Epithelial cell of prostate (primary cell): Measurements from ENCODE around the gene KANK4.
A peak's percentile ranks its signal among the peaks of the same experiment; 100 is the strongest.

Experiments
- DNase-seq: peaks from one replicate; pipeline ENCODE4 v3.0.0-alpha.2; 2011; ENCODE audit warnings: low read depth, low spot score
- H3K27ac ChIP-seq: fragments of 450-650 bp; 2 replicates; pipeline ENCODE4 v1.5.1; 2017; ENCODE audit warnings: mild to moderate bottlenecking

KANK4 gene

DNA sequence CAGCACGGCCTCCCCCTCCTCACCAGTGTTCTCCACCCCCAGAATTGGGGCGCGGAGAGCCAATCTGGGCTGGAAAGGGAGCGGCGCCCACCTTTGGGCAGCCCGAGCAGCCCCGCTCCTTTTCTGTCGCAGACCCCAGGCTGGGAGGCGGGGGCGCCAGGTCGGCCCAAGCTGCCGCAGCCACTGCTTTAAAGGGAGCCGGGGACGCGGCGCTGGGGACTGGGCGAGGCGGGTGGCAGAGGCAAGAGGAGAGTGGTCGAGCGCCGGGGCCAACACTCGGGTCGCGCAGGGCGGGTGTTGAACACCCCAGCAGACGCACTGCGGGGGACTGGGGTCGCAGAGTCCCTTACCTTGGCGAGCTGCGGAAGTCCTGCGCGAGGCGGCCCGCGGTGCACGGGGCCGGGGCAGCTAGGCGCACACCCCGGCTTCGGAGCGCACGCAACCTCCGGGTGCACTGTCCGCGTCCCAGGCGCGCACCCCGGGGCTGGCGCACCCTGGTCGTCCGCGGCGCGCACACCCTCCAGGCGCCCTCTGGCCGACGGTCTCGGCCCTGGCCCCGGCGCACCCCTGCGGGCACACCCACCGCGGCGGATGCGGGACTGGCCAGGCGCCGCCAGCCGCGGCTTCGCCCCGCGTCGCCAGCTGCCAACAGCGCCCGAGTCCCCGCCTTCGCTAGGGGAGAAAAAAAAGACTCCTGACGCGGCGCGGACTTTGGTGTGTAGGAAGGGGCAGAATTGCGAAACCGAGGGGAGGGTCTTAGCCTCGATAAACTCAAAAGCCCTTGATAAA lies at the start of gene KANK4:
Gene KANK4 (minus strand): TSS at position 679 of the 789 bp plus-strand sequence. CDS start 37,870 bp downstream, outside the sequence.
- DNase-seq = no peak
- no peak within 1 kb of the TSS for H3K27ac ChIP-seq

DNA sequence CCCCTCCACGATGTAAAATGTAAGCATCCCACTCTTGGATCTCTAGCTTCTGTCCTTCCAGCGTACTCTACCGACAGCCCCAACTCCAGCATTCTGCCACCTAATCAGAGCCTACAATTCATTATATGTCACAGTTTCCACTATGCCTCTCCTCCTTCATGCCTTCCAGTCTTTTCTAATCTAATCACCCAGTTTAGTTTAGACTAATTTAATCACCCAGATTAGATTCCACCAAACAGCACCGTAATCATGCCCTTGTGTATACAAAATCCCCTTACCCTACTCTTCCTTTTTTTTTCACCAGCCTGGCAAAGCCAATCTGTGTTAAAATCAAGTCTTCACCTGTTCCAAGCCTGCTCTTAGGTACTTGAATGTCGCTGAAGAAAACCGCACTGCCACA lies 49.8 kb upstream of the KANK4 start:
- no peak for DNase-seq
- H3K27ac ChIP-seq = no peak overlapping the region

DNA sequence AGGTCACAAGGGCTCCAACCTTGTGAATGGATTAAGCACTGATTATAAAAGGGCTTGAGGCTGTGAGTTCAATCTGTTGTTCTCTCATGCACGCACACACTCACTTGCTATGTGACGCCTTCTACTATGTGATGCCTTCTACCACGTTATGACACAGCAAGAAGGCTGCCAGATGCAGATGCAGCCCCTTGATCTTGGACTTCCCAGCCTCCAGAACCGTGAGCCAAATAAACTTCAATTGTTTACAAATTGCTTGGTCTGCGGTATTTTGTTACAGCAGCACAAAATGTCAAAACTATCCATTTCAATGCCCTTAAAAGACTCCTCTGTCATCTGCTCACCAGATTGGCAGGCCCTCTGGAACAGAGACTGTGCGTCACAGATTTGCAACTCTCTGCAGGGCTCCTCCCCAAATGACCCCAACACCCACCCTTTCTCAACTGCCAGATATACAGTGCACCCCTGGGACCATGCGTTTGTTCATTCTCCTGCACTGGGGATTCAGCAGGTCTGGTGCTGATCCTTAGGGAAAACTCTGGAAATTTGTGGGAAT lies 47.8 kb upstream of the KANK4 start:
- H3K27ac ChIP-seq = no peak overlapping the region
- no peak for DNase-seq

DNA sequence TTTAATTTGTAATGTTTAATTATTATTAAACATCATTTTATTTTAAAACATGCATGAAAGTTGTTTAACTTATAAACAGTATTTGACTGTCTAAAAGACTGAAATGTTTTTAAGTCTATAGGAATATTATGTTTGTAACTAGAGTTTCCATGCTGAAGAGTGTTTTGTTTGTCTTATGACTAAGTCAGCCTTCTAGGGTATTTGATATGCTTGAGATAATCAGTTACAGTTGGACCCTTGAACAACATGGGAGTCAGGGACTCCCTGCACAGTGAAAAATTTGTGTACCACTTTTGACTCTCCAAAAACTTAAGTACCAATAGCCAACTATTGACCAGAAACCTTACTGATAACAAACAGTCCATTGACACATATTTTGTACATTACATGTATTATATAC lies 45.5 kb upstream of the KANK4 start:
- H3K27ac ChIP-seq = no peak overlapping the region
- DNase-seq = no peak

DNA sequence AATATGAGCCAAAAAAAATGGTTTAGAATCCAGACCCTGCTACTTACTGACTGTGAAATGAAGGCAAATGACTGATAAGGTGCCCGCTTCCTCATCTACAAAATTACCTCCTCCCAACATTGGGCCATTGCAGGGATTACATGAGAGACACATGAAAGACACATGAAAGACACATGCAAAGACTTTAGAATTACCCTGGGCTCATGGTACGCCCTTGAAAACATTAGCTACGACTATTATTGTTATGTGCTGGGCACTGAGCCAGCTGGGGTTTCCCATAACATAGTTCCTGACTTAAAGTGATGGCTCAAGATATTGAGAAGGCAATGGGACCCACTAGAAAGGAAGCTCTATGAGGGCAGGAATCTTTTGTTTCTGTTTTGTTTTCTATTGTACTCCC lies 43.7 kb upstream of the KANK4 start:
- DNase-seq = no peak
- H3K27ac ChIP-seq = no peak overlapping the region

DNA sequence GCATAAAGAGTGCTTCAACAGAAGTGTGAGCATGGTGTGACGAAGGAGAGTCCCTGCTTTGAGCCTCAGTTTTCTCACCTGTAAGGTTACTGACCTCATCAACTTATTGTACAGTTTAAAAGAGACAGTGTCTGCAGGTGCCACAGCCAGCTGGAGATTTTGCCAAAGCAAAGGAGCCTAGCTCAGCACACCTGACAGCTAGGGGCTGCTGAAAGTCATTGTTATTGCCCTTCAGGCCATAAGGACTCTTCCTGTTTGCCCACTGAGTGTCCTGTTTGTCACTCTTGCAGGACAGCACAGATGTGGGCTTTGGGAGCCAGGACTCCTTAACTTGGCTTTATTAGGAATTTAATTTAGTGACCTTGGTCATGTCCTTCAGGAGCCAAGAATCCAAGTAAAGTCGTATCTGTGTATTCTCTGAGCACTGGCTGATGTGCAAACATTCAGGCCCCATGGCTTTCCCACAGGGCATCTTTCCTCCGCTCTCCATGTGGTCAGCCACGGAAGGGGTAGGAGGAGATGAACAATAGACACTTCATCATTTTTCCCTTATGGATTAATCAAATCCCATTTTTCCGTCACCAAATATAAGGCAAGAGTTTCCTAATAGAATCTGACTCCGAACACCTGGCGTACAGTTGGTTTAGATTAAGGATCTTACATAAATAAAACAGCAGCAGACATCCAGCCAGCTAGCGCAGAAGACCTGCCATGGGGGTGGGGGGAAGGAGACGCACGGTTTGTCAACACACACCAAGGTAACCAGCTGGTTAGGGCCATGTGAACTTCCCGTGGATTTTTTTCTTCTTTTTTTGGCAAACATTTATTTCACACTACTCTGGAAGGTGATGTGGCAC lies 43.1 kb upstream of the KANK4 start:
- H3K27ac ChIP-seq = no peak overlapping the region
- no peak for DNase-seq

DNA sequence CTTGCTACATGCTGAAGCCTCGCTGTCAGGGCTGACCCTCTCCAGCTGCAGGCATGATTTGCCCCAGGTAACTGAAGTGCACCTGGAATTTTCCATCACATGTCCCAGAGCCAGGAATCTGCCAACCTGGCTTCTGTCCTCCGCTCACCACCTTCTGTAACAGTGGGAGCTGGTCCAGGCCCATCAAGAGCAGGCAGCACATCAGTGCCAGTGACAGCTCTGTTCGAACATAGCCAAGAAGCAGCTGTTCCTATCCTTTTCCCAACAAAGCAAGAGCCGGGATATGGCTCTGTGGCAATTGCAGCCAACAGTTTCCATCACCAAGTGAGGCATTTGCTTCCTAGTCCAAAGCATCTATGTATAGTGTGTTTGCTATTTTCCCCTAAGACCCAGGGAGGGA lies 42.2 kb upstream of the KANK4 start:
- no peak overlapping the region for H3K27ac ChIP-seq
- no peak for DNase-seq

DNA sequence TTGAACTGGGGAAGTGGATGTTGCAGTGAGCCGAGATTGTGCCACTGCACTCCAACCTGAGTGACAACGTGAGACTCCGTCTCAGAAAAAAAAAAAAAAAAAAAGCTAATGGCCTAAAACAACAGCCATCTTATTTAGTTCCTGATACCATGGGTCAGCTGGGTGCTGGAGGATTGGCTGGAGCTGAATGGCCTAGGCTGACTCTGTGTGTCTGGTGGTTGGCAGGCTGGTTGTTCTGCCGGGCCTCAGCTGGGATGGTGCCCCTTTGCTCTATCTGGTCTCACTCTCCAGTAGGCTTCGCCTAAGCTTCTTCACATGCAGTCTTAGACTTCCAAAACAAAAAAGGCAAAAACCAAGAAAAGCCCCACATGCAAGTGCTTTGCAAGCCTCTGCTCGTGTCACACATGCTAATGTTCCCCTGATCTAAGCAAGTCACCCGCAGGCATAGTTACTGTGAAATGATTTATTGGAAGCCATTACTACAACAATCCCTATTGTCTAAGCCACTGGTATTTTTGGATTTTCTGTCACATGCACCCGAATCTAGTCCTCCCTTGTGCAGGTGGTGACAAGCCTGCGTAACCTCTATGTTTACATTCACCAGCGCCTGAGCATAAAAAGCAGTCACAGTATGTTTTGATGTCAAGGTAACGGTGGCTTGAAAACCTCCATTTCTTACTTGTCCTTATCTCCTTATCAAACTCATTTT lies 39.6 kb upstream of the KANK4 start:
- H3K27ac ChIP-seq = no peak overlapping the region
- no peak for DNase-seq

DNA sequence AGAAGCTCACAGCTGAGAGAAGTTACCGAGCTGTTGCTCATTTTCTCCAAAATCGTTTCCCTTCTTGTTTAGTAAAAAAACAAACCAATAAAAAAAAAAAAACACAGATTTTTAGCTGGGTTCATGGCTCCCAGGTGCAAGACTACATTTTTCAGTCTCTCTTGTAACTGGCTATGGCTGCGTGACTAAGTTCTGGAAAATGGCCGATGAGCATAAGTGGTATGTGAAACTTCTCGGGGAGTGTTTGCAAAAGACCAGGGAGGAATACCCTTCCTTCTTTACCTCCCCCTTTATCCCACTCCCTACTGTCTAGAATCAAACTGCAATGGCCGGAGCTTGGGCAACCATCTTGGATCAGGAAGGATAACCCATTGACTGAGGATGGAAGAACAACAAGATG lies 38.7 kb upstream of the KANK4 start:
- H3K27ac ChIP-seq = no peak overlapping the region
- no peak for DNase-seq

DNA sequence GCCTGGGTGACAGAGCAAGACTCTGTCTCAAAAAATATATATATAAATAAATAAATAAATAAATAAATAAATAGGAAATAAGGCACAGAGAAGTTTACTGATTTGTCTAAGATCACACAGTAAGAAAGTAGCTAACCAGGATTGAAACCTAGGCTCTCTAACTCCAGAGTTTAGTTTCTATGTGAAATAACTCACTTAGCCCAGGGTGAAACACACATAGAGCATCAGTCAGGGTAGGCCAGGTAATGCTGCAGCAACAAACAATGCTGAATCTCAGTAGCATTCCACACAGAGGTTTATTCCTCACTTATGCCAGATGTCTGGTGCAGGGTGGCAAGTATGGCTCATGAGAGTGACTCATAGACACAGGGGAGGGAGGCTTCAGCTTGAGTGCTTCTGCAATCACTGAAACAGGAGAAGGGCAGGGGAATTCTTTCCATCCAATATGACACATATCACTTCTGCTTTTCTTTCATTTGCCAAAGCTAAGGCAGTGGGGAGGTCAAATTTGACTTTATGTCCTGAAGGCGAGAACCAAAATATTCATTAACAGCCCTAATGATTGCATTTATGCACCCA lies 37.1 kb upstream of the KANK4 start:
- H3K27ac ChIP-seq = no peak overlapping the region
- DNase-seq = peak; percentile 70

DNA sequence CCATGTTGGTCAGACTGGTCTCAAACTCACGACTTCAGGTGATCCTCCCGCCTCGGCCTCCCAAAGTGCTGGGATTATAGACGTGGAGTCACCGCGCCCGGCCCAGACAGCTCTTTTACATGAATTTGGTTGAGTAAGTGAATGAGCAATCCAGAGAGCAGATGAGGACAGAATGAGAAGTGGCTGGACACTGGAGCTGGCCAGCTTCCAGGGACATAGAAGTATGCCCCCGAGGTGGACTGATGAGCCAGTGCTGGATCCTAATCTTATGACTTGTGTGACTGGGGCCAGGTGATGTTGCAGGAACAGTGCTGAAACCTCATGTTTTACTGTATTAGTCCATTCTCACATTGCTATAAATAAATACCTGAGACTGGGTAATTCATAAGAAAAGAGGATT lies 35.9 kb upstream of the KANK4 start:
- DNase-seq = no peak

DNA sequence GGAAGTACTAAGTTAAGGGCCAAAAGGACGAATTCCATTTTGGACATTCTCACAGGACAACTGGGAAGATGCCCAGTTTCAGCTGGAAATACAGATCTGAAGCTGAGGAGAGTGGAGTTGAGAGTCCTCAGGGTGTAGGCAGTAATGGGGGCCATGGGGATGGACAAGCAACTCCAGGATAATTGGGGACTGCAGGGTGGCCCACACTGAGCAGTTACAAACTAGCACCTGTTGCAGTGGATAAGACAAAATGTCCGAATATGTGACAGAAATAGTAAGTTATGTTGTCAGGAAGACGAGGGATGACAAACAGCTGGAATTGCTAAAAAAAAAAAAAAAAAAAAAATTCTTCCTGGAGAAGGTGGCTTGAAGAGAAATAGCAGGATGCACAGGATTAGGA lies 34.6 kb upstream of the KANK4 start:
- no peak for DNase-seq

More for the DNA sequence above, 35.9 kb upstream of the KANK4 start:
- H3K27ac ChIP-seq = no peak overlapping the region

DNA sequence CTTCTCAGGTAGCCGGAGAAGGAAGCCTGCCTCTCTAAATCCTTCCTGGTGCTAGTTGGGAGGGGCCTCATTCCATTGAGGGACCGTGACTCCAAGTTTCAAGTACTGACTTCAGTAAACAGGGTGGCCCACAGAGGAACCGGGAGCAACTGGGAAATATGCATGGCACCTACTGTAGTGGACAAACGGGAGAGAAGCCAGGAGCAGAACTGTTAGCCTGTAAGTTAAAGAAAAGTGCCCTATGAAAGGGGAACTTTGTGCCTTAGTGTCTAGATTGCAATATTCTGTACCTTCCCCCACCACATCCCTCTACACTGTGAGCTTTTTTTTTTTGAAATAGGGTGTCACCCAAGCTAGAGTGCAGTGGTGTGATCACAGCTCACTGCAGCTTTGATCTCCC lies 33.2 kb upstream of the KANK4 start:
- no peak for DNase-seq
- no peak overlapping the region for H3K27ac ChIP-seq

More for the DNA sequence above, 34.6 kb upstream of the KANK4 start:
- no peak overlapping the region for H3K27ac ChIP-seq

DNA sequence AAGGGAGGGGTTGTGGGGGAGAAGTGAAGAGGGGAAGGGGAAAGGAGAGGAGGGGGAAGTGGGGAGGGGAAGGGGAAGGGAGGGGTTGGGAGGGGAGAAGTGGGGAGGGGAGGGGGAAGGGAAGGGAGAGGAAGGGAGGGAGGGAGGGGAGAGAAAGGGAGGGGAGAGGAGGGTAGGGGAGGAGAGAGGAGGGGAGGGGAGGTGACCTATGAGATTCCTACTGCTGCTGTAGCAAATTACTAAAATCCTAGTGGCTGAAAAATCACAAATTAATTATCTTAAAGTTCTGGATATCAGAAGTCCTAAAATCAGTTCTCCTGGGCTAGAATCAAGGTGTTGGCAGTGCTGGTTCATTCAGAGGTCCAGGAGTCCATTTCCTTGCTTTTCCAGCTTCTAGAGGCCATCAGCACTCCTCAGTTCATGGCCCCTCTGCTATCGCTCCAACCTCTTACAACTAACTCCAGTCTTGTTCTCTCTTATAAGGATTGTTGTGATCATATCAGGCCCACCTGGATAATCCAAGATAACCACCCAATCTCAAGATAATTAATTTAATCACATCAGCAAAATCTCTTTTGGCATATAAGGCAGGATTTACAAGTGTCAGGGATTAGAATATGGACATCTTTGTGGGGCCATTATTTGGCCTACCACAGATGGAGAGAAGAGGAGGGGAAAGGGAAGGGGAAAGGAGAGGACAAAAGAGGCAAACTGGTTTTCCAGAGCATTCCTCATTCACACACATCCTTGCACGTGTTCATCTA lies 30.4 kb upstream of the KANK4 start:
- H3K27ac ChIP-seq = no peak overlapping the region
- DNase-seq = no peak

DNA sequence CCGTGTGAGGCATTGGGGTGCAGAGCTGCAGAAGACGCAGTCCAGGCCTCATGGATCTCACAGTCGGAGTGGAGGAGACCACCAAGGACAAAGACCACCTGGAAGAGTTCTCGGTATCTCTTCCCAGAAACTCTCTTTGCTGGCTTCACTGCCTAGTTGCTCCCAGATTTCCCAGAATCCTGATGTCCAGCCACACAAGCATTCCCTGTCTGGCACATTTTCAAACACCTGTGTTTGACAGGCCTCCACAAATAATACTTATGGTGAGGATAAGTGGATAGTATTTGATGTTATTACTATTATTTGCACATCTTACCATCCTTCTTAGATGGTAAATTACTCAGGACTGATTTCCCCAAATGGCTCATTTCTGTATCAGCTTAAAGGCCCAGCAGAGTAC lies 27.7 kb upstream of the KANK4 start:
- H3K27ac ChIP-seq = no peak overlapping the region
- no peak for DNase-seq

DNA sequence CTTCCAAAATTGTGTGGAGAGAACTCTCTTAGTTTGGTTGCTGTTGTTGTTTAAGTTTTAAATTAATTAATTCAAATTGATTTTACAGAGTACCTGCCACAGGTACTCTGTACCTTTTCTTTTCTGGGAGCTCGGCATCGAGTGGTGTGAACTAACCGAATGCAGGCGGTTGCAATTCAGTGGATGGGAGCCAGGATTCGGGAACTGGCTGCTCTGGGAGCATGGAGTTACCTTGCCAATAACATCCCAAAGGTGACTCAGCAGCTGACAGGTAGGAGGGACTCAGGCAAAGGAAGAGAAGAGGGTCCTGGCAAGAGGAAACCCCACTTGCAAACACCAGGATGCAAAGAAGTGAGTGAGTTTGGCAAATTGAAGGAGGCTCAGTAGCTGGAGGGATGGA lies 24.7 kb upstream of the KANK4 start:
- DNase-seq = no peak
- H3K27ac ChIP-seq = no peak overlapping the region

DNA sequence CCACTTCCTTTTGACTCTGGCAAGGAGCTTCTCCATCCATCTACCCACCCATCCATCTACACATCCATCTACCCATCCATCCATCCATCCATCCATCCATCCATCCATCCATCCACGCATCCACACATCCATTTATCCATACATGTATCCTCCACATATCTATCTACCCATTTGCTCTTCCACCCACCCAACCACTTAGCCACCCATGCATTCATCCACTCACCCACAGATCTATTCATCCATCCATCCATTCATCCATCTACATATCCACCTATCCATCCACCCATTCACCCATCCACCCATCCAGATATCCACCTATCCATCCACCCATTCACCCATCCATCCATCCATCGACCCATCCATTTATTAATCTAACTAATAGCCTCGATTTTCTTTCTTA lies 23.0 kb upstream of the KANK4 start:
- DNase-seq = no peak
- H3K27ac ChIP-seq = no peak overlapping the region

DNA sequence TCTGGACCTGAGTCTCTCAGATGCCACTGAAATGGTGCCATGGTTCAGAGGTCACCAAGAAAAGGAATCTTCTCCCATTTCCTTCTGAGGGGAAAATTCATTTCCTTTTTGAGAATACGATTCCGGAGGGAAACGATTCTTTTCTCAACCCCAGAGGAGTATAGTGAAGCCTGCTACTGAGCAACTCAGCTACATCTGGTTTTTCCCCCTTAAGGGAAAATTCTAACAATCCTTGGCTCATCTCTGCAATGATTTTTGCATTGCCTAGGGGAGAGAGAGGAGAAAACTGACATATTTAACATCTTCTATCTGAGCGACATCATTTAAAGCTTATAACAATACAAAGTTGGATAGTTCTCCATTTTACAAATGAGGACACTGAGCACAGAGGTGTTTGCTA lies 22.4 kb upstream of the KANK4 start:
- DNase-seq = no peak
- no peak overlapping the region for H3K27ac ChIP-seq

DNA sequence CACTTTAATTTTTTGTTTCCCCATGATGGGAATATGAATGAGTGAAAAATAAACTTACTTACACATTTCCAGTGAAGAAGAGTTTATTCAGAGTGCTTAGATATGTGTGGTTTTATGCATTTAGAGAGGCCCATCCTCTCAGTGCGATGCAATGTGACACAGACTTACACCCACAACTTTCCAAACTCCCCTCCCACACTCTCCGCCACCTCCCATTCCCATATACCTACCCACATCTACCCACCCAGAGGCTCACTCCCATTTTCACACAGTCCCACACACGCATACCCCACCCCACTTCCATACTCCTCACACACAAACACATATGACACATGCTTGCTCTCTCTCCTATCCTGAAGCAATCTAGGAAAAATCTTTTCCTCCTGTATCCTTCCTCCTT lies 21.9 kb upstream of the KANK4 start:
- no peak for DNase-seq

More for the DNA sequence above, 21.9 kb upstream of the KANK4 start:
- H3K27ac ChIP-seq = no peak overlapping the region
